AG09319 (cell line): Measurements from ENCODE around the gene DPF3.

Experiments
- DNase-seq: peaks from one replicate; pipeline ENCODE4 v3.0.0-alpha.2; 2010; ENCODE audit warnings: low read depth; ENCODE audit errors: extremely low read depth
- CTCF ChIP-seq: IDR thresholded peaks from 2 replicates; pipeline ENCODE4 v1.5.1; 2011; ENCODE audit warnings: low read depth, mild to moderate bottlenecking, inconsistent platforms, low read length, moderate library complexity

The DPF3 gene

GRCh38 chr14:72775923-72776554, 117.9 kb downstream of the DPF3 start:
- DNase-seq: no peak
- TF ChIP-seq CTCF: no peak

GRCh38 chr14:72774894-72775620, 118.8 kb downstream of the DPF3 start:
- DNase-seq: no peak
- no peak for TF ChIP-seq CTCF

- no peak for TF ChIP-seq CTCF
- no peak for DNase-seq
Observed at GRCh38 chr14:72774141-72774540, 119.8 kb downstream of the DPF3 start.

- DNase-seq: no peak
- no peak for TF ChIP-seq CTCF
Observed at GRCh38 chr14:72771561-72771960, 122.3 kb downstream of the DPF3 start.

GRCh38 chr14:72766296-72766695, 127.6 kb downstream of the DPF3 start:
- DNase-seq: no peak
- TF ChIP-seq CTCF: no peak

- no peak for DNase-seq
- no peak for TF ChIP-seq CTCF
Observed at GRCh38 chr14:72763892-72764291, 130.0 kb downstream of the DPF3 start.

GRCh38 chr14:72759670-72760069, 134.2 kb downstream of the DPF3 start:
- DNase-seq: no peak
- TF ChIP-seq CTCF: no peak
